GM18873 (cell line): ENCODE data around the gene PBX3.
"Not testable (repeated sequence)": the region's sequence is repeated elsewhere in the genome, so short reads cannot be mapped to it uniquely, and the experiment has no call there.

Source experiments
- ATAC-seq: cut with Tn5 transposase; IDR thresholded peaks from one replicate; pipeline ENCODE4 v1.9.1; 2021; ENCODE audit warnings: mild to moderate bottlenecking, moderate library complexity, moderate number of reproducible peaks; ENCODE audit not compliant: unreplicated experiment, low FRiP score

PBX3 gene

GRCh38 chr9:125774106-125774505 lies 26.9 kb downstream of the PBX3 start:
- no peak for ATAC-seq

DNA sequence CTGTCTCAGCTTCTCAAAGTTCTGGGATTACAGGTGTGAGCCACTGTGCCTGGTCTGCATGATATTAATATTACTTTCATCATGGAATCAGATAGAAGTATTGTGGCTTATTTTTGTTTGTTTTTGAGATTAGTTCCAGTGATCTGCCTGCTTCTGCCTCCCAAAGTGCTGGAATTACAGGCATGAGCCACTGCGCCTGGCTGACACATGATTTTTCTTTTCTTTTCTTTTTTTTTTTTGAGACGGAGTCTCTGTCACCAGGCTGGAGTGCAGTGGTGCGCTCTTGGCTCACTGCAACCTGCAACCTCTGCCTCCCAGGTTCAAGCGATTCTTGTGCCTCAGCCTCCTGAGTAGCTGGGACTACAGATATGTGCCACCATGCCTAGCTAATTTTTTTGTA lies 29.6 kb downstream of the PBX3 start:
- ATAC-seq = not testable (repeated sequence)

DNA sequence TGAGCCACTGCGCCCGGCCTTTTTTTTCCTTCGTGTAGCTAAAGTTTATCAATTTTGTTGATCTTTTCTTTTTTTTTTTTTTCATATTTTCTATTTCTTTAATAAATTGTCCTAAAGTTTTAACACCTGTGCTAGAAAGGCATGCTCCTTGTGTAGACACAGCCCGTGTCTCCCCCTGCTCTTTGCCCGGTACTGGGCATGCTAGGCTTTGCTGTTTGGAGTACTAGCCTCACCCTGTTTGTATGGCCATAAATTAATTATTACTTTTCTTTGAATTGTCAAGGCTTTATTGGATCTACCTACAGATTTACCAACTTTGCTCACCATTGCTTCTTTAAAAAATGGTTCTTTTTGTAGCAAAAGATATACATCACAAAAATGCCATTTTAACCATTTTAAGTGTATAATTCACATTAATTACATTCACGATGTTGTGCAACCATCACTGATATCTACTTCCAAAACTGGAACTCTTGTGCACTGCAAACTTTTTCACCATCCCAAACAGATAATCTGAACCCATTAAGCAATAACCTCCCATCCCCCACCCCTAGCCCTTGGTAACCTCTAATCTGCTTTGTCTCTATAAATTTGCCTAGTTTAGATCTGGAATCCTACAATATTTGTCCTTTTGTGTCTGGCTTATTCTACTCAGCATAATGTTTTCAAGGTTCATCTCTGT lies 31.5 kb downstream of the PBX3 start:
- ATAC-seq = not testable (repeated sequence)

GRCh38 chr9:125779220-125779565 lies 32.0 kb downstream of the PBX3 start:
- ATAC-seq = not testable (repeated sequence)

DNA sequence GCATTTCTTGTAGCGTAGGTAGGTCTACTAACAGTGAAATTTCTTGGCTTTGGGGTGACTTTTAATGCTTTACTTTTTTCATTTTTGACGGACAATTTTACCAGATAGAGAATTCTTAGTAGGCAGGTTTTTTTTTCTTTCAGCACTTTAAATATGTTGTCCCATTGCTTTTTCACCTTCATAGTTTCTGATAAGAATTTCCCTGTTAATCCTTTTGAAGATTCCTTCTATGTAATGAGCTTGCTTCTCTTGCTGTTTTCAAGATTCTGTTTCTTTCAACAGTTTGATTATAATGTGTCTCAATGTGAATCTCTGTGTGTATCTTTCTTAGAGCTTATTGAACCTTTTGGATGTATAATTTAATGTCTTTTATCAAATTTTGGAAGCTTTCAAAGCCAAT lies 35.5 kb downstream of the PBX3 start:
- no peak for ATAC-seq

DNA sequence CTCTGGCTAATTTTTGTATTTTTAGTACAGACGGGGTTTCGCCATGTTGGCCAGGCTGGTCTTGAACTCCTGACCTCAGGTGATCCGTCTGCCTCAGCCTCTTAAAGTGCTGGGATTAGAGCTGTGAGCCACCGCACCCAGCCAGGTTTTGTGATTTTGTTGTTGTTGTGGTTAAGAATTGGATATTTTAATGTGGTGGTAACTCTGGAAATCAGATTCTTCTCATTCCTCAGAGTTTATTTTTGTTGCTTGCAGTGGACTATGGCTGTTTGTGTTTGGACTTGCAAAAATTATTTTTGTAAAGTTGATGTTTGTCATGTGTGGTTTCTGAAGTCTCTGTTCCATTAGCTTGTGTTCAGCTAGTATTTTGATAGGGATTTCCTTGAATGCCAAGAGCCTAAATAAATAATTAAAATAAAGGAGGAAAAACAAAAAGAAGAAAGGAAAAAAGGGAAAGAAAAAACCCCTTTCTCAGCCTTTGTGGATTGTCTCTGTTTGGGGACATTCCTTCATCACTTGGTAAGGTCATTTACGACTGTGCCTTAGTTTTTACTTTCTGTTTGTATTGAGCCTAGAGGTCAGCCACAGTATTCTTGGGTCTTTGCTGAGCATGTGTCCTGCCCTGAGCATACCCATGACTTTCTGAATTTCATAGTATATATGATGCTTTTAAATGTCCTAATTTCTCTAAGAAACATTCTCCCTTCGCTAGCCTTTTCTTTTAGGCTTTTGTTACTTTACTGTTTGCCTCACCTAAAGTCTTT lies 37.3 kb downstream of the PBX3 start:
- ATAC-seq = no peak

GRCh38 chr9:125785248-125785751 lies 38.1 kb downstream of the PBX3 start:
- no peak for ATAC-seq

- ATAC-seq = no peak
These were observed 40.5 kb downstream of the PBX3 start for GRCh38 chr9:125787715-125788114.

- ATAC-seq = no peak
These were observed 42.0 kb downstream of the PBX3 start for GRCh38 chr9:125789196-125789595.

DNA sequence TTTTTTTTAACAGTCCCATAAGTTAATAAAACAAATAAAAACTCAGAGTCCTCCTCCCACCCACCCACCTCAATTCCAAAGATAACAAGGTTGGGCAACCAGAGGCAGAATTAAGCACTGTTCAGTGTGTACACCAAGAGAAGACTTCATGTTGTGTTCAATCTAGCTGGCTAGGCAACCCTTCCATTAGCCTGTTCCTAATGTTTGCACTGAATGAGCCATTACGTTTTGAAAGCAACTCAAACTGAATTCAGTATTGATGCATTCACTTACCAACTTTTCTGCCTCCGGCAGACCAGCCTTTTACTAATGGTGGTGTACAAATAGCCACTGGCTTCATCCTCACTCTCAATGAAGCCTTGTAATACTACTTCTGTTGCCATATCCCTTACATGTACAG lies 47.5 kb downstream of the PBX3 start:
- no peak for ATAC-seq

- ATAC-seq = no peak
These were observed 48.9 kb downstream of the PBX3 start for GRCh38 chr9:125795970-125796596.

GRCh38 chr9:125797930-125798329 lies 50.8 kb downstream of the PBX3 start:
- no peak for ATAC-seq

GRCh38 chr9:125803526-125803925 lies 56.4 kb downstream of the PBX3 start:
- ATAC-seq = no peak

- ATAC-seq = no peak
These were observed 57.9 kb downstream of the PBX3 start for GRCh38 chr9:125805057-125805456.

GRCh38 chr9:125805586-125805985 lies 58.4 kb downstream of the PBX3 start:
- no peak for ATAC-seq

DNA sequence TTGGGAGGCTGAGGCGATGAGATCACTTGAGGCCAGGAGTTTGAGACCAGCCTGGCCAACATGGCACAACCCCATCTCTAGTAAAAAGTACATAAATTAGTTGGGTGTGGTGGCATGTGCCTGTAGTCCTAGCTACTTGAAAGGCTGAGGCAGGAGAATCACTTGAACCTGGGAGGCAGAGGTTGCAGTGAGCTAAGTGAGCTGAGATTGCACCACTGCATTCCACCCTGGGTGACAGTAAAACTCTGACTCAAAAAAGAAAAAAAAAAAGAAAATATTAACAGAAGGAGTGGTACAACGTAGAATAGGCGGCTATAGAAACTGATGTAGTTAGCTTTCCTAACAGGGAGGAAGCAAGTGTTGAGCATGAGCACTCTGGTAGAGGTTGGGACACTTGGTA lies 59.9 kb downstream of the PBX3 start:
- ATAC-seq = no peak

DNA sequence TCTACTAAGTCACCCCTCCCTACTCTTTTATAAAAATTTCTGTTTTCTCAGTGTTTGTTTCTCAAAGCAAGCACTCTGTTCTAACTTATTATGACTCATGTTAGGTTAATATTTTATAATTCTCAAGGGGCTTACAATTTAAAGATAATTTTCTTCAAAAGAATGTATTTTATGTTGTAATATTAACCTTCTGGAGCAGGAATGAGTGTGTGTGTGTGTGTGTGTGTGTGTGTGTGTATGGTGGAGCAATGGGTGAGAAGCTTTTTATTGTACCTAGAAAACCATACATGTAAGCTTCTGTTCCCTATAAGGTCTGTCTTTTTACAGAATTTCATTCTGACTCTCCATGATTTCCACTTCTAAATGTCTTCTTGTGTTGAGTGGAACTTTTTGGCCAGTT lies 63.0 kb downstream of the PBX3 start:
- no peak for ATAC-seq

DNA sequence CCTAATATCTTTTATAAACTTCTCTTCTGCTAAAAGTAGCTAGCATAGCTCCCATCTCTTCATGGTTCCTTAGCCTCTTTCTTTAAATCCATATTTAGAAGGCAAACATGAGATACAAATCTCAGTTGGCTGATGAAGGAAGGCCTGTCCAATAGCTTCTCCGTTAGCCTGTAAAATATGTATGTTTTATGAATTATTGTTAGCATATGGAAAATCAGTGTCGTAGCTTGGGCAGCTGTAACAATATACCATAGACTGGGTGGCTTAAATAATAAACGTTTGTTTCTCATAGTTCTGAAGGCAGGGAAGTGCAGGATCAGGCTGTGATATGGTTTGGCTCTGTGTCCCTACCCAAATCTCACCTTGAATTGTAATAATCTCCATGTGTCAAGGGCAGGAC lies 63.8 kb downstream of the PBX3 start:
- no peak for ATAC-seq

- ATAC-seq = no peak
These were observed 65.2 kb downstream of the PBX3 start for GRCh38 chr9:125812403-125812802.

DNA sequence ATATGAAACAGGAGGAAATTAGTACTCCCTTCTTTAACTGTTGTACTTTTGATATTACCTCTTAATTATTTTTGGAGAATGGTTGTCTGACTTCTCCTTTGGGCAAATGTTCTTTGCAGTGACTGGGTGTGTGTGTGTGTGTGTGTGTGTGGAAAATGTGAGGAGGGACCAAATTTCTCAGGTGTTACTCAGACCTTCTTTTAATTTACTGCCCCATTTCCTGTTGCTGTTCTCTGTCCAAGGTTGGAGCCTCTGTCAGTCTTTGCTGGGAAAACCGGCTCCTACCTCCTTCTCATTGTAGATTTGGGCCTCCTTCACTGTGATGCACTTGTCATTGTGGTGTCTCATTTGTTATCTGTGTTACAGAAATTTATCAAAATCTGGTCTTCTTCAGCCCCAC lies 68.4 kb downstream of the PBX3 start:
- ATAC-seq = no peak

- ATAC-seq = no peak
These were observed 69.1 kb downstream of the PBX3 start for GRCh38 chr9:125816321-125816720.
